GM18907 (cell line): ENCODE data around the gene DPM2.

Experiments
- ATAC-seq: cut with Tn5 transposase; IDR thresholded peaks from one replicate; pipeline ENCODE4 v1.9.1; 2021; ENCODE audit warnings: mild to moderate bottlenecking, moderate library complexity; ENCODE audit not compliant: unreplicated experiment

Gene DPM2

DNA sequence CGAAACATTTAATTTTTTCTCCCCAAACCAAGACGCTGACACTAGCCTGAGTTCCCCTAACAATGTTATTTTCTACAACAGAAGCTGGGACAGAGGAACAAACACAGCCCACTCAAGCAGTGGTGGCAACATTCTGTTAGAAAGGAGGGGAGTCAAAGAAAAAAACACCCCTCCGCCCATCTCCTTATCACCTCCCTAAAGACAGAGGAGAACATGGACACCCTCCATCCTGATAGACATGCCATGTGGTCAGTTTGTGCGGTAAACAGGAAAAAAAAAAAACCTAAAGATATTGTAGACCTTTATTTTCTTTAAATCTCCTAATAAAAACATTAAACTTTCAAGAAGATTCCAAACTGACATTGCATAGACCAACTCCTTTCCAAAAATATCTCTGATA is 2.9 kb upstream of the DPM2 start:
- no peak for ATAC-seq

DNA sequence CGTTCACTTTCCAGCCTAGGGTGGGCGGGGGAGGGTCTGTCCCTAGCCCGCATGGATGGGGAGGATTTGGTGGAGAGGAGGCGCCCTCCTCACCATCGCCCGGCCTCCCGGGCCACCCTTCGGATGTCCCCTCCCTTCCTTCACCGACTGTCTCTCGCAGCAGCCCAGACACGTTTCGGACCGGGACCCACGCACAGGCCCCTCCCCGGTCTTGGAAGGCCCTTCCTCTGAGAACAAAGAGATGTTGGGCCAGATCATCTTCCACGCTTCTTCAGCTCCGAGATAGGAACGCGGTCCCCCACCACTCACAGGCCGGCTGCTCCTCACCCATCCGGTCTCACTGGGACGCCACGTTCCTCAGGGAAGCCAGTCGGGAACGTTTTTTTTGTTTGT is 640 bp upstream of the DPM2 start:
- no peak for ATAC-seq

DNA sequence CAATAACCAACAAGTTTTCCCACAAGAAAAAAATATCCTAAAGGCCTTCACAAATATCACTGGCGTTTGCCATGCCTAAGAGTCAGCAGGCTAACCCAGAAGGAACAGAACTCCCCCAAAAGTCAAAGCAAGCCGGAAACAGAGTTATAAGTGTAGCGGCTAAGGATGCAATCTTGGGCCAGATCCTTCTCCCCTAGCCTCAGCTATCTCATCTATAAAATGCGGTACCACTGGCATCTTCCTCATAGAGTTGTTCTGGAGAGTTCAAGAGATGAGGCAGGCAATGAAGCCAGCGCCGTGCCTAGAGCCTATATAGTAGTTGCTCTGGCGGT is 632 bp downstream of the DPM2 start:
- ATAC-seq: no peak

DNA sequence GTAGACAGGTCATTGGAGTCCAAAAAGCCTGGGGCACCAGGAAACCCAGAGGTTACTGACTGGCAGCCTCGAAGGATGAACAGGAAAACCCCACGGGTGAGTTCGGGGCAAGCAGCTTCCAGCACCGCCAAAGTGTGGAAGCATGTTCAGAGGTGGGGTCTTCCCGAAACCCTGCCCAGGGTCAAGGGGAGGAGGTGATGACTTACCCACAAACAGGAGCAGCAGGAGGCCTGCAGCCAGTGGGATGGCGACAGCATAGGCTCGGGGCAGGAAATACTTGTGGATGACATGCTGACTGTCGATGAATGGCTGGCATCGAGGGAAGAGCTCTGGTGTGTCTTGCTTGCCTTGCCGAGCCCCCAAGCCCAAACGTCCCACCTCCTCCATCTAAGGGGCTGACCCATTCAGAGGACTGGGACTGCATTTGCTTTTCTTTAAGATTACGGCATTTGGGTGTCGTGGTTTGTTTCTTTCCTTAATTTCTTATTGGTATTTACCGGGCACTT is 1.3 kb downstream of the DPM2 start:
- ATAC-seq: no peak

DNA sequence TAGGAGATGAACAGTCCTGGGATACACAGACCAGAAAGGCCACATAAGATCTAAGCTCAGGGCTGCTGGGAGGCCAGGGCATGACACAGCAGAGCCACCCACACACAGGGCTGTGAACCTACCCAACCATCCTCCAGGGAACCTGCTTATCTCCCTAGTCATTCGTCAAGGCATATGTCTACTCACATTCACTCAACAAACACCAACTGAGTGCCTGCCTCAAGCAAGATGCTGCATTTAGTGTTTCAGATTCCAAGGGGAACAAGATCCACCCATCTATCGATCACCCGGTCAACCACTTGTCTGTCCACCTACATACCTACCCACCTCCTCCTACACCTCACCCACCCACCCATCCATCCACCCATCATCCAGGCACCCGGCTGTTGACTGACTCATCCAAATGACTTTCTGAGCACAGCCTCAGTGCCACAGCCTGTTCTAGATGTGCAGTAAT is 1.9 kb downstream of the DPM2 start:
- ATAC-seq: no peak

DNA sequence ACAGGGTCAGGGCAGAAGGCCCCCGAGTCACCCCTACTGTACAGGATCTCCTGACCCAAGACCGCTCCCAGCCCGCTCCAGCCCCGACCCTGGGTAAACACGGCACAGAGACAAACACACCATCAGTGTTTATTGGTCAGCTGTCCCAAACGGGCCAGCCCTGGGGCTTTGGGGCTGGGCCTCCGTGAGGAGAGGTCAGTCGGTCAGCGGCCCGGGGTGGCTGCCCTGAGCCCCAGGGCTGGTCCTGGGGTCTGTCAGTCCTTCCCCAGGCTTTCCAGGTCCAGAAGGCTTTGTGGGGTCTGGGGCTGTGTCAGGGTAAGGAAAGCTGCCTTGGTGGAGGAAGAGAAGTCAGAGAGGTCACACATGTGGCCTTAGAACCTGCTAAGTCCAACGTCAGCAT is 2.7 kb downstream of the DPM2 start:
- no peak for ATAC-seq

DNA sequence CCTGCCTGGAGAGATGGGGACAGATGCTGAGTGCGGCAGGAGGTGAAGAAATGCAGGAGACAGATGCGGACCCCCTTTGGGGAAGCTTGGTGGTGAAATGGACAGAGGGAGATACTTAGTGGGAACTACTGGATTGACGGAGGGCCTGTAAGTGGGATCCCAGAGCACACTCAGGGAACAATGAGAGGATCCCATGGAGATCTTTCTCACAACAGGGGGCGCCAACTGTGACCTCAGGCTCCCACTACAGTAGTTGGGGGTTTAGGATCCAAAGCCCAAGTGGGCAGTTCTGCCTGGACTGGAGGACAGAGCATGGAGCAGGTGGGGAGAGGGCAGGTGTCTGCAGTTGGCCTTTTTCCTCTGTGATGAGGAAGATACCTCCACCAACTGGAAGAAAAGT is 3.4 kb downstream of the DPM2 start:
- no peak for ATAC-seq

DNA sequence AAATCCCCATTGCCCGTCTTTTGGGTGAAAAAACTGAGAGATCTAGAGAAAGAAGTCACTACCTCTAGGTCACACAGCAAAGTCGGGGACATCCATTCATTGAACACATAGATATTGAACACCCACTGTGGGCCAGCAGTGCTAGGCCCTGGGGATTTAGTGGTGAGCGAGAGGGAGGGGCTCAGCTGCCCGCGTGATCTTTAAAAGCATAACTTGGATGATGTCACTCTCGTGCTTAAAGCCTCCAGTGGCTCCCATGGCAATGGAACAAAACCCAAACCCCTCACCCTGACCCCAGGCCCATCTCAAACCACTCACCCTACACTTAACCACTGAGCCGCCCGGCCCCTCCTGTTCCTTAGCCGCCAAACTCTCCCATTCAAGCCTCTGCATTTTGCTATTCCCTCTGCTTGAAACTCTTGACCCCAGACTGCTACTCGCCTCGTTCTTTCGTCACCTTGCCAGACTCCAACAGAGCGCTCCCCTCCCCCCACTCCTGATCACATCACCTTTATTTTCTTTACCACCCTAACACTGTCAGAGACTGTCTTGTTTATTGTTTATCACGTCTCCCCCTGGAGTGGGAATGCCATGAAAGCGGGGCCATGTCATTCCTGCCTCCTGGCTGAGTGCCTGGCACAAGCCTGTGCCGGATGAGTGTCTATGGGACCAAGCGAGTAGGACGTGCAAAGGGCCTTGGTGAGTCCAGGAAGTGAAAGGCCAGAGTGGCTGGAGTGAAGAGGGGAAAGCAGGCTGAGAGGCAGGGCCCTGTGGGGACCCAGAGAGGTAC is 6.4 kb downstream of the DPM2 start:
- peak; percentile 31 for ATAC-seq

DNA sequence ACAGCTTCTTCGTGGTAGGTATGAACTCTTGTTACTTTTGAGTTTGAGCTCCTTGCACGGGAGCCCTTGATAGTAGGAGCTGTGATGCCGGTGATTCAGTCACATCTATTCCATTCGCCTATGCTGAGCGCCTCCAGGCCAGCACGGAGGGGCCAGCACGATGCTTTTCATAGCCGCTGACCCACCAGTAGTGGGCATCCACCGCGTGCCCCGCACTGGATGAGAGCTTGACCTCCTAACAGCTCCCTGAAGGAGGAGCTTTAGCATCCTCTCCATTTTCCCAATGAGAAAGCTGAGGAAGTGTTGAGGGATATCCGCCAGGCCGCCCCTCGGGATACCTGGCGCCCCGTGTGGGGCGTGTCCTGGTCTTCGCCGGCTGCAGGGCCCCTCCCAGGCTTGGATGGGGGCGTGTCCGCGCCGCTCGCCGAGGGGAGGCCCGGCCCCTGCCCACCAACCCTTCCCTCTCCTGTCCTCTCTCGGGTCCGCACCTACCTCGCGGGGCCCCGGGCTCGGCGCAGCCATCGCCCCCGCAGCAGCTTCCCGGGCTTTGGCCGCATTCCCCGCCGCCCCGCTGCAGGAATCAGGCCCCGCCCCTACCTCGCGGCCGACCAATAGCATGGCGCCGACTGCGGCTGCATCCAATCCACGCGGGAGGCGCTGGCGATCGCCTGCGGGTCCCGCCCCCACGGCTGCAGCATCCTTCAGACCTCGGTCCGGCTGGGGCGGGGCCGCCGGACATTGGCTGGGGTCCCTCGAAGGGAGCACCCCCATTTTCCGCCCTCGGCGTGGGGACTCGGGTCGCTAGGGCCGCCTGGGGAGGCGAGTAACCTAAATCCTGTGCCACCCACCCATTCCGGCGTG is 7.2 kb downstream of the DPM2 start, which contains the start of gene PIP5KL1:
Gene PIP5KL1 (minus strand): TSS at position 547 of the 861 bp plus-strand sequence. CDS start 25 bp downstream, at position 522.
- ATAC-seq: peak; percentile 79

DNA sequence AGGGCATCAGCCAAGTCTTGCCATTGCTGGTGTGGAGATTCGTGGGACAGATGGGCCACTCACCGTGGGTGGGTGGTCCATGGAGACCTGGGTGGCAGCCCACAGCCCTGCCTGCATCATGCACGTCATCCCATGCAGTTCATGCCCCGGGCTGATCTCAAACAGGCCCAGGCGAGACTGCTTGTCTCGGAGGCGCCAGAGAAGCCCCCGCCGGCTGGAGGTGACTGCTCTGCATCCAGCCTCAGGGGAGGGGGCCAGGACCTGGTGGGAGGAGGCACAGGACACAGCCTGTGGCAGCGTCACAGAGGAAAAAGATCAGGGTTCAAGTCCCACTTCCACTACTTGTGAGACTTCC is 8.1 kb downstream of the DPM2 start:
- ATAC-seq: no peak

DNA sequence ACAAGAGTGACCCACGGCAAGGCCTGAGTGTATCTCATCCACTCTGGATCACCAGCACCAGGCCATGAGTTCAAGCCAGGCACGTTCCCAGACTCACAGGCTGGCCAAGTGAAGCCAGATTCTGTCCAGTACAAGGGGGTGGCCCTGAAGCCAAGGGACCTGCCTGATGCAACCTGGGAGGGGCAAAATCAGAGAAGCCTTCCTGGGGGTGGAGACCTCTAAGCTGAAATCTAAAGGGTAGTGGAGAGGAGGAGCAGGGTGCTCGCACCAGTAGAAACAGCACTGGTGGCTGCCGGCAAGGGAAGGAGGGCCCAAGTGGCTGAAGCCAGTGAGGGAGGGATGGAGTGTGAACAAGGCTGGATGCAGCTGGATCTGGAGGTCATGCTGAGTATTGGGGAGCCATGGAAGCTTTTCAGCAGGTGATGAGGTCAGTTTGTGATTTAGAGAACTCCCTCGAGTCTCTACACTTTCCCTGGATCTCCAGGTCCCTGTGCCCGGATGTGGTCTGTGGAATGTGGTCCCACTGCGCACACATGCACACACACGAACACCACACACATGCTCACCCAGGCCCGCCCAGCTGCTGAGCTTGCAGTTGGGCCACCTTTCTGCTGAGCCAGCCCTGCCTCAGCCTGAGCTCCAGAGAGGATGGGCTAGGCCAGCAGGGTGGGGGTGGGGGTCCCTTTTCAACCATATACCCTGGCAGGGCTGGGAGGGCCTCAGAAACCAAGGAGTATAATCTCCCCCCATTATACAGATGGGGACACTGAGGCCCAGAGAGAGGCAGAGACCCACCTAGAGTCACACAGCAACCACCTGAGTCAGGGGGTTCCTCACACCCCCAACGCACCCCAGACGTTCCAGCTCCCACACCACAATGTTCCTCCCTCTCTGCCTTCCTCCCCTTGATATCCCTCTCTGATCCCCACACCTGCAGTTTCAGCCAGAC is 8.7 kb downstream of the DPM2 start:
- ATAC-seq: no peak

DNA sequence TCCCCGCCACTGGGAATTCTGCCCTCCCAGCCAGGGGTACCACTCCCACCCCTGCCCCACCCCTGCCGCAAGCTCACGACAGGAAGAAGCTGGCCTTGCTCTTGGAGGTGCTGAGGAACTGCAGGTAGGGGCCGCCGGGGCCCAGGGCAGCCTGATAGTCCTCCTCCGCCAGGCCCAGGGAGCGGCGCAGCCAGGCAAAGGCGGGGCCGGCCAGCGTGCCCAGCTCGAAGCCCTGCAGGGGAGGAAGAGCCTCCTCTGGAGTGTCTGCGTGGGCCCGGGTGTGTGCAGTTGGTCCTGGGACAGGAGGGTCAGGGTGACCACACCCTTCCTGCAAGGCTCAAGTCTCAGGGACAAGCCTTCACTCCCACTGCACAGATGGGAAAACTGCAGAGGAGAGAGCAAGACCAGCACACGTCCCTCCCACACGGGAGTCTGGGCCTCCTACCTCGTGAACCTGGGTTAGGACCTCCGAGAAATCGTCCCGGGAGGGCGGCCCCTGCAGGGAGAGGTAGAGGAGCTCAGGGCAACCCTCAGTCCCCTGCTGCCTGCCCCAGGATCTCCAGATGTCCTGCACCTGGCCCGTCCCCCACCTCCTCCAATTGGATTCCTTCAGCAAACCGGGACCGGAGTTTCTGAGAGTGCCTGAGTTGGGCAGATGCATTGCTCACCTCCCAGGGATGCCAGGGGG is 9.5 kb downstream of the DPM2 start:
- ATAC-seq: no peak

DNA sequence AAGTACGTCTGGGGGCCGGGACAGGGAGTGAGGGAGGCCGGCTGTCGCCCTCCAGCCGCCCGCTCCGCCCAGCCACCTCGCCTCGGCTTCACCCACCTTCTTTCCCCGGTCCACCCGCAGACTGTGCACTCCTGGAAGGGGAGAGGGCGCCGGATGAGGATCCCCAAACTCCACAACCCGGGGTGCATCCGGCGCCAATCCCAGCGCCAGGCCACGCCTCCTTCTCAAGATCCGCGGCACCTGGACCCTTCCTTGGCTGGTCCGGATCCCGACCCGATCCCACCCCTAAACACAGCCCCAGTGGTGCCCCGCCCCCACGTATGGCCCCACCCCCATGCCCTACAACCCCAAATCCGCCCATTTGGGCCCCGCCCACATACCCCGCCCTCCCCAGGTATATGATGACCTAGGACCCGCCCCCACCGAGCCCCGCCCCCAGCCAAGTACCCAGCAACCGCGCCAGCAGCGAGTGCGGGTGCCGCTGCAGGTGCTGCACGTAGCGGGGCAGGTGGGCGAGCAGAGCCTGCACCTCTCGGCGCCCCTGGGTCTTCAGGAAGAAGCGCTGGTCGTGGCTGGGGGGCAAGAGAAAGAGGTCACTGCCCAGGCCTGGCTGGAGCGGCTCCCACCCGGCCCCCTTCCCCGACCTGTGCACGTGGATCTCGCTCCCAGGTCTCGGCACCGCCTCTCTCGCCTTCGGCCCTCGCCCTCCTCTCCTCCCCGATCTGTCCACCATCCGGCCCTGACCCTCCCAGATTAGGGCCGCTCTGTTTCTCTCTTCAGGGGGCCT is 10.3 kb downstream of the DPM2 start:
- ATAC-seq: no peak

DNA sequence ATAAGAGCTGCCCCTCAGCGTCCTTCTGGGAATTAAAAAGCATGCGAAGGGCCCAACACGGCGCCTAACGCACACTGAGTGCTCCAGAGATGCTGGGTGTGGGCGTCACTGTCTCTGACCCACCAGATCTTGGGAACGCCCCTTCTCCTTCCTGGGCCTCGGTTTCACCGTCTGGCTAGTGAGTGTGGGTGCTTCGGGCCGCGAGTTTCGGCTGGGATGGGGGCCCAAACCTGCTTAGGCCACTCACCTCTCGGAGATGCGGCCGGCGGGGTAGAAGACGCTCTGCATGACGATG is 10.8 kb downstream of the DPM2 start:
- ATAC-seq: no peak

DNA sequence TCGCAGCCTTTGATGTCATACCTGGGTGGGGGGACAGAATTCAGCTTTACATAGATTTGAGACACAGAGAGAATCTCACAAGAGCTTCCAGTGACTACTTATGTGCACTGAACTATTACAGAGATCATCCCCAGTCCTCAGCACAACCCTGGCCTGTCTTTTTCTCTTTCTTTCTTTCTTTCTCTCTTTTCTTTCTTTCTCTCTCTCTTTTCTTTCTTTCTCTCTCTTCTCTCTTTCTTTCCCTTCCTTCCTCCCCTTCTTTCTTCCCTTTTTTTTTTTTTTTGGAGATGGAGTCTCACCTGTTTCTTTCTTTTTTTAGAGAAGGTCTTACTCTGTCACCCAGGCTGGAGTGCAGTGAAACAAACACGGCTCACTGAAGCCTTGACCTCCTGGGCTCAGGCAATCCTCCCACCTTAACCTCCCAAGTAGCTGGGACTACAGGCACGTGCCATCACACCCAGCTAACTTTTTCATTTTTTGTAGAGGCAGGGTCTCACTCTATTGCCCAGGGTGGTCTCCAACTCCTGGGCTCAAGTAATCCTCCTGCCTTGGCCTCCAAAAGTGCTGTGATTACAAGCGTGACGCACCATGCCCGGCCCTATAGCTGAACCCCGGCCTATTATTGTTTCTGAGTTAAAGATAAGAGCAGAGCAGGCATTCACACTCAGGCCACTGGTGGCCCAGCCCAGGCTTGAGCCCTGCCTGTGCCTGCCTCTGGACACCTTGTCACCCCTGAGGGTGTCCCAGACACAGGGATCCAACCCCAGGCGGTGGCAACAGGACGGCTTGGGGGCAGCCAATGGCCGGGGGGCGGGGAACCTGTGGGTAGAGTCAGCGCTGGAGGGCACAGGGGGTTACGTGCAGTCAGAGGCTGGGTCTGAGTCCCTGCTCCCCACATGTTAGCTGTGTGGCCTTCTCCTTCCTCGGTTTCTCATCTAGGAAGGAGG is 11.4 kb downstream of the DPM2 start:
- no peak for ATAC-seq

DNA sequence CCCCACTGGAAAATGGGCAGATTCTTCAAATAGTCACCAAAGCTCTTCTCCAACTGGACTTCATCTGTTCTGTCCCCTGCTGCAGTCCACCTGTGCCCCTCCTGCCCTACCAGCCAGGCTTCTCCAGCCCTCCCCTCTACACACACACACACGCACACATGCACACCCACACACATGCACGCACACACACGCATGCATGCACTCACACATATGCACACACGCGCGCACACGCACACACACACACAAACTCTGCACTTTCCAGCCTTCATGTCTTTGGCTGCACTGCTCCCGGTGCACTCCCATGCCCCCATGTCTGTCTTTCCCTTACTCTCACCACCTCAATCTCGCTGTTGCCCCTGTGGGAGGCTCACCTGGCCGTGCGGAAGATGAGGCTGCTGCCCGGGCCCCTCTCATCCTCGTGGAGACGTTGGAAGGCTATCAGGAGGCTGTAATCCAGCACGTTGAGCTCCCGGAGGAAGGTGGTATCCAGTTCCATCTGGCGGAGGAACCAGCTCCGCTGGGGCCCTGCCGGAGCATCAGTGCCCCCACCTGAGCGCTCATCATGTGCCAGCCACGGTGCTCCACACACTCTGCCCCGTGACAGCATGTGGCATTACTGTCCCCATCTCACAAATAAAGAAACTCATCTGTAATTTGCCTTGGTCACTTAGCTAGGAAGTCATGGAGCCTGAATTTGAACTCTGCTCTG is 12.8 kb downstream of the DPM2 start:
- ATAC-seq: no peak

DNA sequence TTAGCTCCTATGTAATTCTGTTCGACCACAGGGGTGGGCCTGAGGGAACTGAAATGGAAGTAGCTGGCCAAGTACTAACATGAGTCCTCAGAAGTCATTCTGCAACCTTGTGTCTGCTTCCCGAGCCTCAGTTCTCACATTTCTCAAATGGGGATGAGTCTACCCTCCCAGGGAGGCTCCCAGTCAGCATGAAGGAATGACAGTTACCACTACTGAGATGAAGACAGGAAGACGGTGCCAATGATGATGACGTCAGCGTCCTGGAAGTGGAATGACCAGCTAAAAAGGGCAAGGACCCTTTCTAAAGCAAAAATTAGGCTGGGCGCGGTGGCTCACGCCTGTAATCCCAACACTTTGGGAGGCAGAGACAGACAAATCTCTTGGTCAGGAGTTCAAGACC is 13.9 kb downstream of the DPM2 start:
- no peak for ATAC-seq

DNA sequence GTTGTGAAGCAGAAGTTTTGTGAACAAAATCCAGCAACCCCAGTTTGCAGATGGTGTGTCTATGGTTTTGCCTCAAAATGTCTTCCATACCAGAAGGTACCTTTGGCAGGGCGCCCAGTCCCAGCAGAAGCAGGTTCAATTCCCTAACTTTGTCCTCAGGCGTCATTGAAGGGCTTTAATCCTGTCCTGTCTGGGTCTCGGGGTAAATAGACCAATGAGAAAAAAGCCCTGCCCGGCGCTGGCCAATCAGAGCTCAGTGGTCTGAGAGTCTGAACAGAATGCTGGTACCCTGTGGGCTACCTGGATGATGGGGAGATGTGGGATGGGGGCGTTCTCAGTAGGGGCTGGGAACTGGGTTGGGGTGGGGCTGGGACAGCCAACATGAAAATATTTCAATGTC is 14.6 kb downstream of the DPM2 start:
- ATAC-seq: no peak
